HG03565 (cell line): Measurements from ENCODE around the gene ZC3HAV1.
"Not testable (repeated sequence)": the region's sequence is repeated elsewhere in the genome, so short reads cannot be mapped to it uniquely, and the experiment has no call there.

Experiments used
- ATAC-seq: cut with Tn5 transposase; IDR thresholded peaks from one replicate; pipeline ENCODE4 v1.9.1; 2021; ENCODE audit warnings: mild to moderate bottlenecking, moderate library complexity; ENCODE audit not compliant: unreplicated experiment

The ZC3HAV1 gene

DNA sequence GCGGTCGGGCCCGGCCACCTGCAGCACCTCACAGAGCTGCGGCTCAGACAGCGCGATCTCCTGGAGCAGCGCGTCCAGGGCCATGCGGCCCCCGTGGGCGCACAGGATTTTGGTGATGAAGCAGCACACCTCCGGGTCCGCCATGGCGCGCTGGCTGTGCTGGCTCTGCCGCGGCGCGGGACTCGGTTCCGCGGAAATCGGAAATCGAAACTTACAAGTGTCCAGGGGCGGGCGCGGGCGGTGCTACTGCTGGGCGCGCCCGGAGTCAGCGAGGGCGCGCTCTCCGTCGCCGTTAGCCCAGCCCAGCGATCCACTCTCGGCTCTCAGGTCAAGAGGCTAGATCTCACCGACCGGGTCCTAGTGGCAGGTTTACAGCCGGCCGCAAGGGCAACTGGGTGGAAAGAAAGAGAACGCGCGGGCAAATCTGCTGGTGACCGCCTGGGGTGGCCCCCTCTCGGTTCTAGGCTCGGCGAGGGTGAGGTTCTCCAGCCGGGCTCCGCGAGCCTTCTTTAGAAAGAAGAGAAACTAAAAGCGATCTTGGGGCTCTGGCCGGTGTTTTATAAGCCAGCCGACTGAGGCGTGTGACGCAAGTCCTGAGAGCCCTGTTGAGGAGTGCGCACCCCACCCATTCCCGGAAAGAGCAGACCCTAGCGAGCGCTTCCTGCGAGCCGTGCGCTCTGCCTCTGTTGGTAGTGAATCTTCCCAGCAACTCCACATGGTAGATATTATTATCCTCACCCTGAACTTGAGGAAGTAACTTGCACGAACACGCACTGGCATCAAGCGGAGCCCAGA, at the start of gene ZC3HAV1:
ZC3HAV1 (minus strand) TSS at position 533 of the 795 bp plus-strand sequence; CDS start at position 144, 389 bp downstream.
- ATAC-seq = peak; percentile 51

DNA sequence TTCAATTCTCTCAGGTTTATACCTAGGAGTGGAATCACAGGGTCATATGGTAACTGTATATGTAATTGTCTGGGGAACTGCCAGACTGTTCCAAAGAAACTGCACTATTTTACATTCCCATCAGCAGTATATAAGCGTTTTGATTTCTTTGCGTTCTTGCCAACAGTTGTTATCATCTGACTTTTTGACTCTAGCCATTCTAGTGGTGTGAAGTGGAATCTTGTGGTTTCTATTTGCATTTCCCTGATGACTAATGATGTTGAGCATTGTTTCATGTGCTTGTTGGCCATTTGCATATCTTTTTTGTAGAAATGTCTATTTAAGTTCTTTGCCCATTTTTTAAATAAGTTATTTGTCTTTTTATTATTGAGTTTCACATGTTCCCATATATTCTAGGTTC, 44.3 kb upstream of the ZC3HAV1 start:
- no peak for ATAC-seq

DNA sequence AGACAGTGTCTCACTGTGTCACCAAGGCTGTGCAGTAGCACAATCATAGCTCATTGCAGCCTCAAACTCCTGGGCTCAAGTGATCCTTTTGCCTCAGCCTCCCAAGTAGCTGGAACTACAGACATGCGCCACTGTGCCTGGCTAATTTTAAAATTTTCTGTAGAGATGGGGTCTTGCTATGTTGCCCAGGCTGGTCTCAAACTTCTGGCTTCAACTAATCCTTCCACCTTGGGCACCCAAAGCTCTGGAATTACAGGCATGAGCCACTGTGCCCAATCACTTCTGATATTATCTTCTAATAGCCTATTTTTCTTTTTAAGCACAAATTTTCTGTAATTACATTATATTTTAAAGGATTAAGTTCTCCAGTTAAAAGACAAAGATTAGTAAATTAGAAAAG, 42.6 kb upstream of the ZC3HAV1 start:
- no peak for ATAC-seq

DNA sequence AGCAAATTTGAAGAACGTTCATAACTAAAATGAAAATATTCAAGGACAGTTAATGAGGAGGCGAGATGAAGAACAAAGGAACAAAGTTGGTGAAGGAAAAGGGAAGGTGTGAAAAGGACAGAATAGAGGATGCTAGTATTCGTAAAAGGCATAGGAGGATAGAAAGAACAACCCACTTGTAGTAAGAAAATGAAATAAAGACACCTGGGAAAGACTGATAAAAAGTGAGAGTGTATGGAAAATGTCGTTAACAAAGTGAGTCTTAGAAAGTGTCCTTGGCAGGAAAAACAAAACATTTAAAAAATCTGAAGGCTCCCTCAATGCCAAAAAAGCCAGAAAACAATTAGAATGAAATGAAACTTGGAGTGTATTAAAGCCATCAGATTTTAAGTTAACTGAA, 29.6 kb upstream of the ZC3HAV1 start:
- no peak for ATAC-seq

DNA sequence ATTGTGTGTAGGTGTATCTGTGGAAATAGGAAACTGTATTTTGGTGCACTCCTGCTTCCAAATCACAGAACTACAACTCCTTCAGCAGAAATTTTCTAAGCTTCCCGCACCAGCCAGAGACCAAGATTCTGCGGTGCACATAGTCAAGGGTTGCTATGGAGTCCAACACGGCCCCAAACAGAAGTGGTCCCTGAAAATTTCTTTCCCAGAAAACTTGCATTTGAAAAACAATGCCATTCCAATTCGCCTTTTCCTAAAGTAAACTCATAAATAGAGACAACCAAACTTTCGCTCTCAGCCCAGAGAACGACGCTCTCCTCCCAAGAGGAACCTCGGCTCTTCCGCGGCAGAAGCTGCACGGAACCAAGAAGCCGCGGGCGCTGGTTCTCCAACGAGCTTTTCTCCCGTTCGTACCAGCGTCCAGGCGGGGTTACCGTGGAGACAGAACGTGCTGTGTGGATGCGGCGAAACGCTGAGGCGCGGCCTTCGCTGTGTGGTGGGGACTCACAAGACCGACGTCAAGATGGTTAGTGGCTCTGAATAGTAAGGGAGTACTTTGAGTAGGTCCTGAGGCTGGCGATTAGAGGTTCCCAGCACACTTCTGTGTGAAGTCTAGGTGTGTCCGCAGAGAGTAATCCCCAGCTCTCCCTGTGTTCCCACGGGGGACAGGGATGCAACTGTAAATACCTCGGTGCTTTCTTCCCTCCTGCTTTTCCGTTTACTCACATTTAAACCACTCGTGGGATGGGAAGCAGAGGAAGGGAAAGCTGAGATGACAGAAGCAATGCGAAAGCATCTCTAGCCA, 24.0 kb upstream of the ZC3HAV1 start:
- ATAC-seq = peak; percentile 87

DNA sequence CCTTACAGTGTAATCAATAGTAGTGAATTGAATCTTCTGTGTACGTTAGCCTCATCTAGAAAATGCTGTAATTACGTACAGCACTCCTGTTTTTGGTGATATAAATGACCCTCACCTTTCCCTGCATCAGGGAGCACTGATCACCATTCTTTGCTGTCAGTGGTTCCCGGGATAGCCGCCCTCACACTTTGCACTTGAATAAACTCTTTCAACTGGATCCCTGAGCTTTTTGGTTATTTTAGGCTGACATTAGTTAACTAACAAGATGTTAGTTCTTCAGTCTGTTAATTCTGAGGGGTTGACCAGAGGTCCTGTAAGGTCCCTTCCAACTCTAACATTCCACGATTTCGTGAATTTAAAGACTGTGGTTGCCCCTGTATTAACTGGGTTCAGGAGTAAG, 23.4 kb upstream of the ZC3HAV1 start:
- no peak for ATAC-seq

DNA sequence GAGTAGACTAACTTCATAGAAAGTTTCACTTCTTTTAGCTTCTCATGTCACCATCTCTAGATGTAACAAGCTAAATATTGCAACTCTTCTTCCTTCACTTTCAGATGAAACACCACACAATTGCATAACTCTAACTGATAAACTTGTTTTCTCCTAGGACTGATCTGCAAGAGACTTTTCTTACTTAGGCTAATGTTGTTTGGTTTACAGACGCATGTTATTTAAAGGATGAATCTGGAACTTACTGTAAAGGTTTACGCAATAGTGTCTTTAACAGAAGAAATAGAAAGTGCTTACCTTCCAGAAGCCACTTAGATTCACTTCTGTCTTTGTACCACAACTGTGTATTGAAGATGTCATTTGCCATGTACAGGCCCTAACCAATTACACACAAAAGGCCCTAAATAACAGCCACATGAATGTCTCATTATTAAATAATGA, 22.1 kb upstream of the ZC3HAV1 start:
- ATAC-seq = no peak

DNA sequence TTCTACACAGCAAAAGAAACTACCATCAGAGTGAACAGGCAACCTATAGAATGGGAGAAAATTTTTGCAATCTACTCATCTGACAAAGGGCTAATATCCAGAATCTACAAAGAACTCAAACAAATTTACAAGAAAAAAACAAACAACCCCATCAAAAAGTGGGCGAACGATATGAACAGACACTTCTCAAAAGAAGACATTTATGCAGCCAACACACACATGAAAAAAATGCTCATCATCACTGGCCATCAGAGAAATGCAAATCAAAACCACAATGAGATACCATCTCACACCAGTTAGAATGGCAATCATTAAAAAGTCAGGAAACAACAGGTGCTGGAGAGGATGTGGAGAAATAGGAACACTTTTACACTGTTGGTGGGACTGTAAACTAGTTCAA, 20.3 kb upstream of the ZC3HAV1 start:
- not testable (repeated sequence) for ATAC-seq

DNA sequence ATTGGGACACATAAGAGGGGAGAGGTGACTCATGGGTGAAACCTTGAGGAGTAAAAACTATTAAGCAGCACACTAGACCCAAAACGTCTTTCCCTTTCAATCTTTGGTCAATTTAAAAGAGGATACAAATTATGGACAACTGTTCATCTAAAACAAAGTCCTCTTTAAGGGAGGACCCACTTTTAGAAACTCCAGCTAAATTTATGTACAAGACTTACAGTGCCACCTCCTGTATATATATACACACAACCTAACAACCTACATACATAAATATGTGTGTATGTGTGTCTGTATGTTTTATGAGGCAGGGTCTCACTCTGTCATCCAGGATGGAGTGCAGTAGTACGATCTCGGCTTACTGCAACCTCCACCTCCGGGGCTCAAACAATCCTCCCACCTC, 18.1 kb upstream of the ZC3HAV1 start:
- ATAC-seq = no peak

DNA sequence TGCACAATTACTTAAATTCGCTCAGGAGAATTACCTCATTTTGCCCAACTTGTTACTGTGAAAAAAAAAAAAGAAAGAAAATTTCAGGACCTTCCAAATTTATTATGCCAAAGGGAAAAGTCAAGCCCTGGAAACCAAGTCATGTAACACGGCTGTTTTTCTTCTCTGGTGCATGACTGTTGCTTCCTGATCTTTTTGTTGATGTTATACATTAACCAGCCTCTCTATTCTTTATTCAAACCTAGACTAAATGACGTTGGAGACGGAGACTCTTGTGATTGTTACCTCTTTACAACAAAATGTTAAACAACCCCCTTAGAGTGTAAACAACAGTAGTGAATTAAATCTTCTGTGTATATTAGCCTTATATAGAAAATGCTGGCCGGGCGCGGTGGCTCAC, 16.1 kb upstream of the ZC3HAV1 start:
- ATAC-seq = no peak

DNA sequence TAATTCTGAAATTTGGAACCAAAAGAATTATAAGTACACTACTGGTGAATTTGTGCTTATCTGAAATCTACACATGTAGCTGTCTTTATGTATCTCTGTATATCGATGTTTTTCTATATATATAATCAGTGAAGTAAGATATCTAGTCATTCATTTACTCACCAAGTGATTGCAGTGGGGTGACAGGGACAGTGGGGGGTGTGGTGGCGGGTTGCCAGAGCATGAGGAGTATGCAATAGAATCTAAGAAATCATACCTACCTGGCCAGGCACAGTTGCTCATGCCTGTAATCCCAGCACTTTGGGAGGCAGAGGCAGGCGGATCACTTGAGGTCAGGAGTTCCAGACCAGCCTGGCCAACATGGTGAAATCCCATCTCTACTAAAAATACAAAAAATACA, 15.5 kb upstream of the ZC3HAV1 start:
- not testable (repeated sequence) for ATAC-seq

DNA sequence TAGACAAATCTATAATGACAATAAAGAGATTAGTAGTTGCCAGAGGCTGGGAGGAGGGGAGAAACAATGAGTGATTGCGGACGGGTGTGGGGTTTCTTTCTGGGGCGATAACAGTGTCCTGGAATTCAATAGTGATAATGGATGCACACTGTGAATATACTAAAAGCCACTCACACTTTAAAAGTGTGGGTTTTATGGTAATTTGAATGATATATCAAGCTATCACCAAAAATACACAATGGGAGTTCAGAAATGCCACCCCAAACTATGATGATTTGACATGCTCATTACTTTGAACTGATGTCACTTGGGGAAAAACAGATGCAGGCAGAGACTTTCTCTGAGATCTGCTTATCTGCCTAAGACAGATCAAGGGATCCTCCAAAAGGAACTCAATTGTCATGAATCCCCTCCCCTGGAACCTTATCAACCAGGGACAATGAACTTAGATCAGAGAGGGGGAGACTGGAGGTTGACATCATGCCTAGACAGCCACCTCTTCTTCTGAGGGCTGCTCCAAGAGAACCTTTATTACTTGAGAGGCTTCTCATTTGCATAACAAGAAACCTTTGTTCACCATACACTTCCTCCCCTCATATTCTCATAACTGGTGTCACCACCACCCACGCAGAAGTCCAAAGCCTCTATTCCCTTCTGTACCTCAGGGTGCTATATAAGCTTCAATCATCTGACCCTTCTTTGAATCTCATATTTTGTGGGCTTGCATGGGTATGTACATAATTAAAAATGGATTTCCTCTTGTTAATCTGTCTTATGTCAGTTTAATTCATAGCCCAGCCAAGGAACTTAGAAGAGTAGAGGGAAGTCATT, 14.8 kb upstream of the ZC3HAV1 start:
- peak; percentile 79 for ATAC-seq

DNA sequence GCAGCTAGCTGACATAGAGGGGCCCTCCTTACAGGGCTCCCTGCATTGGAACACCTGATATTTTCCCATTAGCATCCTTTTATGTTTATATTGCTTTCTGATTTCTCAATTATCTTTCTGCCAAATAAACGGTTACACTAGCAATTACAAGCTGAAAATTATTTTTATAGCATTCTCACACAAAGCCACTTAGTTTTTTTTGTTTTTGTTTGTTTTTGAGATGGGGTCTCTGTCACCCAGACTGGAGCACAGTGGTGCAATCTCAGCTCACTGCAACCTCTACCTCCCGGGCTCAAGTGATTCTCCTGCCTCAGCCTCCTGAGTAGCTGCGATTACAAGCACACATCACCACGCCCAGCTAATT, 9.9 kb upstream of the ZC3HAV1 start:
- ATAC-seq = no peak

DNA sequence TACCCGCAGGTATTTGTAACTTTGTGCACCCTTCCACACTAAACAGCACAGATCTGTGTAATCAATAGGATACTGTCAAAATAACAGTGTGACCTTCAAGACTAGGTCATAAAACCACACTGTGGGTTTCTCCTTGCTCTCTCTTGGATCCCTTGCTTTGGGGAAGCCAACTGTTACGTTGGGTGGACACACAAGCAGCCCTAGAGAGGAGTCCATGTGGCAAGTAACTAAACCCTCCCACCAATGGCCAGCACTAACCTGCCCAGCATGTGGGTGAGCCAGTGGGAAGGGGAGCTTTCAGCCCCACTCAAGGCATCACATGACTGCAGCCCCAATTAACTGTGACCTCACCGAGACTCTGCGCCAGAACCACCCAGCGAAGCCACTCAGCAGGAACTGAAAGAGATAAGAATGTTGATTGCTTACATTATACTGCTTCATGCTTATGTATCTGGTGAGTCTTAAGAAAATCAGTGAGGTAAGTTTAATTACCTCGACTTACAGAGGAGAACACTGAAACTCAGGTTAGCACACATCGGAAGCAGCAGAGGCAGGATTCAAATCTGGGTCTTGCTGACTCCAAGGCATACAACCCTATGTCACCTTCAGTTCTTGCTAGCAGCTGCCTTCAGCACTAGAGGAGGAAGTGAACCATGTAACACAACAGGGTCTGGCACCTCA, 9.4 kb upstream of the ZC3HAV1 start:
- ATAC-seq = peak; percentile 79

DNA sequence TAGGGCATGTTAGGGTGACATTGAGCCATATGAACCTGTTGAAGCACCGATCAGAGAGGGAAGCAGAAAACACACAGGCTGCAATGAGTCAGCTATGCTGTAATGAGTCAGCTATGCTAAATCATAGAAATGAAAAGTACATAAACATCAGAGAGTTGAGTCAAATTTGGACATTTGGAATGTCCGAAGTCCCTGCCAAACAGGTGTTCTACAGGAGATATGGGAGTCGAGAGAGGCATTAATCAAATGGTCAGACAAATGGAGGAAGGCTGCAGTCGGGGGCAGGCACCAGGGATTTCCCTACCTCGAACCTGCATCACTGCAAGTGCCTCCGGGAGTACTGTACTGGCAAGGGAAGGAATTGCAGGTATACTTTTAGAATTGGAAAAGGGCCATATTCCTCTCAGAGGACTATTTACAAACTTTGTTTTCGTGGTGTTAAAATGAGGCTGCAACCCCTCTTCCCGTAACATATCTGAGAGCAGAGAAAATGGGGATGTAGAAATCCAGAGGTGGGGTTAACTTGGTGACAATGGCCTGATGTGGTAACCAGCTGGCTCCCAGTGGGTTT, 8.8 kb upstream of the ZC3HAV1 start:
- peak; percentile 67 for ATAC-seq

DNA sequence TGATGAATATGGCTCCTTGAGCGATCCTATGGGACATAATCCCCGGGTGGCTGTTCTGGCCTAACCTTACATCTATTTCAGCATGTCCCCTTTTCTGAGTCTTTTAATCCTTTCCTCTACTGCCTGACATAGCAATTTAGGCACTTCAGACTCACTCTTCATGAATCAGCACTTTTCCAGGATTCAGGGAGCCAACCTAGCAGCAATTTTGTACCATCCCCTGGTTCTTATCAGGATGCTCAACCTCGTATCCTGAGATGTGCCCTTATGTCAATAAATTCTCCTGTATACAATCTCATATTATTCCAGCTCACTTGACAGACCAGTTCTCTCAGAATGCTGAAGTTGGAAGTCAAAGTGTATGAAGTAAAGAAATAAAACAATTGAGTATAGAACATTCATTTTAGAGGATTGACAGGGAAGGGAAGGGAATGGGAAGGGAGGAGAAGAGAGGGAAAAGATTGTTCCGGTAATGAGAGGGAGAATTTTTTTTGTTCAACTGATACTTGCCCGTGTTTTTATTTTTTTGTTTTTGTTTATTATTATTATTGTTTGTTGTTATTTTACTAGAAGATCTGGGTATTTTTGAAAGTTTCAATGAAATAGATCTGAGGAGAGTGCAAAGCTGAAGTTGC, 8.2 kb upstream of the ZC3HAV1 start:
- no peak for ATAC-seq

DNA sequence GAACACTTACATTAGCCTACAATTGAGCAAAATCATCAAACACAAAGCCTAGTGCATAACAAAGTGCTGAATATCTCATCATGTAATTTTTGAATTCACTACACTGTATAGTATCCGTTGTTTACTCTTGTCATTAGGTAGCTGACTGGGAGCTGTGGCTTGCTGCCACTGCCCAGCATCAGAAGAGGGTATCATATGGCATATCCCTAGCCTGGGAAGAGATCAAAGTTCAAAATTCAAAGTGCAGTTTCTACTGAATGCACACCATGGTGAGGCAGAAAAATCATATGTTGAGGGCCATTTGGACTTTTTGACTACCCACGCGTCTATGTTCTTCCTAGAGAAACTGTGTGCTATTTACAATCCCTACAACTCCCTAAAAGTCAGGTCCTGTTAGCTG, 7.5 kb upstream of the ZC3HAV1 start:
- no peak for ATAC-seq

DNA sequence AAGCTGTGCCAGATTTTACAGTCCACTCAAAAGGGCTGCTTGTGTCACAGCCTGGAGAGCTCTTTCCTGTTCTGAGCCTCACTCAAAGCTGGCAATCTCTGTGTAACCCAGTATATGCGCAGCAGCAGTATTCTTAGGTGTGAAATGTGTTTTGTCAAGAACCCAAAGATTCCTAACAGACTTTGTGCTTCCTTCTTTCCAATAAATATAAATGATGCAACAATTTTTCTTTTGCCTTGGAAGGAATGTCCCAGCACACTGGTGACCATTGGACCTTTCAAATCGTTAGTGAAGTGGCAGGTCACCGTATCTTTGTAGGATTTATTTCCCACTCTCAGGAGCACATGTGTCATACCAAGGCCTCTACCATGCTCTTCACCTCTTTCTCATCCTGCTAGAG, 5.6 kb upstream of the ZC3HAV1 start:
- no peak for ATAC-seq

DNA sequence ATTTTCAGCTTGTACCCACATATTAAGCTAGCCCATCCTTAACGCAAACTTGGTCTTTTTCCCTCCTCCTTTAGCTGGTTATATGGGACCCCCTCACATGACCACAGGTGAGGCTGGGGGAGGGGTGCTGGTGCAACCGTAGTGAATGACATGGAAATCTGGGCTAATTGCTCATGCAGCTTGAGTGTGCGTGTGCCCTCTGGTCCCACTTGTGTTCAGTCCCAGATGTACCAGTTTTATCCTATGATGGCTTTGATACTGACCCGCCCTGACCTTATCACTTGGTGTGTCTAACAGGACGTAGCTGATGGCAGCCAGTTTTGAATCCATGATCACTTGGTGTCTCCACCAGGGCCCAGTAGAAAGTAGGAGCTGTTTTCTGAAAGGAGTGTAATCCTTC, 5.1 kb upstream of the ZC3HAV1 start:
- ATAC-seq = no peak

DNA sequence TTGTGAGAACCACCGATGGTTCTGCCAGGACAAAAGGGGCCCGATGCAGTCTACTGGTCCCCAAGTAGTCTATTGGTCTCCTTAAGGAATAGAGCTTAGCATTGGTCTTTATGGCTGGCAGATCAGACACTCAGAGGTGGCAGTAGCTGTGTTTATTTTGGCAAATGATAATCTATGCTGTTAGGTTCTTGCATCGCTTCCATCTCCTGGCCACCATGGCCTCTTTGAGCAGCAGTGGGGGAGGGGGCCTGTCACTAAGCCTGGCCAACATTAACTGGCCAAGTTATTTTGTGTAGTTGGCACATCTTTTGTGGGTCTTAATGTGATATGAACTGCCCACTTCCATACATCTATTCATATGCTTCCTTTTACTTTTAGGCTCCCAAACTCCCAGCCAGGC, 4.5 kb upstream of the ZC3HAV1 start:
- ATAC-seq = no peak
